Activated T-helper 1 cell treated with Interleukin-2 at 50 U/mL for 16 hours (primary cell): ENCODE results near the gene MAZ.

ENCODE experiments used
- DNase-seq: peaks from one replicate; pipeline ENCODE4 v3.0.0-alpha.2; 2020; ENCODE audit warnings: low read depth

The MAZ gene

GRCh38 chr16:29809850-29810698 lies 3.7 kb downstream of the MAZ start:
- DNase-seq, result no peak

- no peak for DNase-seq
These were observed 4.4 kb downstream of the MAZ start for GRCh38 chr16:29810699-29811169.

GRCh38 chr16:29811170-29811895 lies 5.0 kb downstream of the MAZ start:
- peak; percentile 53 for DNase-seq

GRCh38 chr16:29811896-29812665 lies 5.8 kb downstream of the MAZ start, which contains the start of gene PRRT2:
Gene PRRT2, plus strand, starts transcription at chr16:29812193. Its CDS starts 862 bp downstream, at chr16:29813055.
- peak; percentile 39 for DNase-seq

GRCh38 chr16:29812754-29813643 lies 6.7 kb downstream of the MAZ start:
- DNase-seq, result no peak

- DNase-seq, result no peak
These were observed 7.6 kb downstream of the MAZ start for GRCh38 chr16:29813644-29814562.

- DNase-seq, result no peak
These were observed 8.3 kb downstream of the MAZ start for GRCh38 chr16:29814592-29814991.

- DNase-seq, result peak; percentile 41
These were observed 8.8 kb downstream of the MAZ start for GRCh38 chr16:29815032-29815721.

- peak; percentile 97 for DNase-seq
These were observed 9.7 kb downstream of the MAZ start, which contains the start of gene PAGR1 for GRCh38 chr16:29815793-29816693. Gene PAGR1, plus strand, starts transcription at chr16:29816152. Its CDS starts 374 bp downstream, at chr16:29816526.

GRCh38 chr16:29816694-29817441 lies 10.5 kb downstream of the MAZ start:
- no peak for DNase-seq

GRCh38 chr16:29818082-29818481 lies 11.8 kb downstream of the MAZ start:
- DNase-seq, result no peak

- DNase-seq, result no peak
These were observed 13.2 kb downstream of the MAZ start for GRCh38 chr16:29819506-29819905.

- no peak for DNase-seq
These were observed 14.0 kb downstream of the MAZ start, which contains the start of gene MVP for GRCh38 chr16:29820271-29820701. Gene MVP, plus strand, starts transcription at chr16:29820462. Its CDS starts 10,088 bp downstream, at chr16:29830550.

GRCh38 chr16:29820730-29821642 lies 14.7 kb downstream of the MAZ start:
- DNase-seq, result no peak

GRCh38 chr16:29821643-29822115 lies 15.3 kb downstream of the MAZ start:
- no peak for DNase-seq

- DNase-seq, result no peak
These were observed 18.3 kb downstream of the MAZ start for GRCh38 chr16:29824589-29825144.
